Measurements from ENCODE around the gene COMMD3.

Gene COMMD3

GRCh38 chr10:22321156-22321923 lies 5.2 kb downstream of the COMMD3 start:
- peak overlapping the region; percentile 43 for H3K4me3 ChIP-seq (ENCODE audit: low read depth, low read length)
- no peaks in the 10 kb centered on the region for H3K9me3 ChIP-seq (ENCODE audit: control insufficient read depth, insufficient read depth, low read length)
- peaks cover 77% of the 10 kb centered on the region for H3K27me3 ChIP-seq (ENCODE audit: control insufficient read depth, insufficient read depth, low read length)
- no peaks in the 10 kb centered on the region for H3K36me3 ChIP-seq (ENCODE audit: control insufficient read depth, insufficient read depth, low read length)
- H3K9ac ChIP-seq (ENCODE audit: low read depth, low read length), result no peak overlapping the region
- H3K4me1 ChIP-seq (ENCODE audit: control insufficient read depth, insufficient read depth, low read length), result peaks cover 24% of the 10 kb centered on the region

DNA sequence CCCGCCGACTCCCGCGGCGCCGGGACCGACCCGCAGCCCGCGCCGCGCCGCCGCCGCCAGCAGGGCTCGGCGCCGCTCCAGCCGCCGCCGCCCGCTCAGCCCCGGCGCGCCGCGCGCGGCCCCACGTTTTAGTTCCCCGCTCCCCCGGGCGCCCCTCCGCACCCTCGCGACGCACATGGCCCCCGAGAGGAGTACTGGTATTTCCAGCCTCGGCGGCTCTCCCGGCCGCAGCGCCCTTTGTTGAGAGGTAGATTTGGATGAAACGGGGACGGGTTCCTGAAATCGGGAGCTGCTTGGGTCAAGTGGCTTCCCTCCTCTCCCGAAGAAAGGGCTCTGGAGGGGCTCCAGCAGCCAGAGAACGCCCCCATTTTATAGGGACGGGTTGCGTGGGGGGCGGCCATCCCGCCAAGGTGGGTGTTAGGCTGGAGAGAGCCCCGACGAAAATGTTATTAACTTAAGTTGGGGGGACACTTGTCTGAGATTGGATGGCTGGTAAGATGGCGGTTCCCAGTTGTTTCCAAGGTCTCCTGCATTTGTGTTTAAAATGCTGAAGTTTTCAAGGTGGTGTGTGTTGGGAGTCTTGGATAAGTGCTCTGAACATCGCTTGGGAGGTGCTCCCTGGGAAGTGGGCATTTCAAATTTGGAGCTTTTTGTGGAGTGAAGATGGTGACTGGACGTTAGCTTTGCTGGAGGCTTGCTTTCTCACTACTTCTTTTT lies 5.9 kb downstream of the COMMD3 start:
- H3K9ac ChIP-seq (ENCODE audit: low read depth, low read length), result no peak overlapping the region
- peaks cover 22% of the 10 kb centered on the region for H3K4me1 ChIP-seq (ENCODE audit: control insufficient read depth, insufficient read depth, low read length)
- H3K27me3 ChIP-seq (ENCODE audit: control insufficient read depth, insufficient read depth, low read length), result peaks cover 80% of the 10 kb centered on the region
- H3K4me3 ChIP-seq (ENCODE audit: low read depth, low read length), result peak overlapping the region; percentile 33
- no peaks in the 10 kb centered on the region for H3K9me3 ChIP-seq (ENCODE audit: control insufficient read depth, insufficient read depth, low read length)
- no peaks in the 10 kb centered on the region for H3K36me3 ChIP-seq (ENCODE audit: control insufficient read depth, insufficient read depth, low read length)

- H3K27me3 ChIP-seq (ENCODE audit: control insufficient read depth, insufficient read depth, low read length), result peaks cover 80% of the 10 kb centered on the region
- no peaks in the 10 kb centered on the region for H3K36me3 ChIP-seq (ENCODE audit: control insufficient read depth, insufficient read depth, low read length)
- H3K4me1 ChIP-seq (ENCODE audit: control insufficient read depth, insufficient read depth, low read length), result peaks cover 21% of the 10 kb centered on the region
- no peak overlapping the region for H3K9ac ChIP-seq (ENCODE audit: low read depth, low read length)
- peak overlapping the region; percentile 33 for H3K4me3 ChIP-seq (ENCODE audit: low read depth, low read length)
- no peaks in the 10 kb centered on the region for H3K9me3 ChIP-seq (ENCODE audit: control insufficient read depth, insufficient read depth, low read length)
Measured at GRCh38 chr10:22322641-22323160, 6.5 kb downstream of the COMMD3 start.

- H3K9me3 ChIP-seq (ENCODE audit: control insufficient read depth, insufficient read depth, low read length), result no peaks in the 10 kb centered on the region
- no peaks in the 10 kb centered on the region for H3K36me3 ChIP-seq (ENCODE audit: control insufficient read depth, insufficient read depth, low read length)
- no peak overlapping the region for H3K4me3 ChIP-seq (ENCODE audit: low read depth, low read length)
- peaks cover 80% of the 10 kb centered on the region for H3K27me3 ChIP-seq (ENCODE audit: control insufficient read depth, insufficient read depth, low read length)
- H3K9ac ChIP-seq (ENCODE audit: low read depth, low read length), result no peak overlapping the region
- peaks cover 18% of the 10 kb centered on the region for H3K4me1 ChIP-seq (ENCODE audit: control insufficient read depth, insufficient read depth, low read length)
Measured at GRCh38 chr10:22323538-22324305, 7.5 kb downstream of the COMMD3 start.

- H3K4me3 ChIP-seq (ENCODE audit: low read depth, low read length), result peak overlapping the region; percentile 41
- peaks cover 80% of the 10 kb centered on the region for H3K27me3 ChIP-seq (ENCODE audit: control insufficient read depth, insufficient read depth, low read length)
- no peaks in the 10 kb centered on the region for H3K36me3 ChIP-seq (ENCODE audit: control insufficient read depth, insufficient read depth, low read length)
- no peaks in the 10 kb centered on the region for H3K9me3 ChIP-seq (ENCODE audit: control insufficient read depth, insufficient read depth, low read length)
- H3K9ac ChIP-seq (ENCODE audit: low read depth, low read length), result no peak overlapping the region
- peaks cover 18% of the 10 kb centered on the region for H3K4me1 ChIP-seq (ENCODE audit: control insufficient read depth, insufficient read depth, low read length)
Measured at GRCh38 chr10:22324413-22324812, 8.2 kb downstream of the COMMD3 start.

GRCh38 chr10:22324893-22325271 lies 8.7 kb downstream of the COMMD3 start:
- H3K36me3 ChIP-seq (ENCODE audit: control insufficient read depth, insufficient read depth, low read length), result no peaks in the 10 kb centered on the region
- peaks cover 18% of the 10 kb centered on the region for H3K4me1 ChIP-seq (ENCODE audit: control insufficient read depth, insufficient read depth, low read length)
- peaks cover 80% of the 10 kb centered on the region for H3K27me3 ChIP-seq (ENCODE audit: control insufficient read depth, insufficient read depth, low read length)
- H3K9ac ChIP-seq (ENCODE audit: low read depth, low read length), result no peak overlapping the region
- no peaks in the 10 kb centered on the region for H3K9me3 ChIP-seq (ENCODE audit: control insufficient read depth, insufficient read depth, low read length)
- peak overlapping the region; percentile 41 for H3K4me3 ChIP-seq (ENCODE audit: low read depth, low read length)

GRCh38 chr10:22325272-22326144 lies 9.3 kb downstream of the COMMD3 start:
- peaks cover 81% of the 10 kb centered on the region for H3K27me3 ChIP-seq (ENCODE audit: control insufficient read depth, insufficient read depth, low read length)

DNA sequence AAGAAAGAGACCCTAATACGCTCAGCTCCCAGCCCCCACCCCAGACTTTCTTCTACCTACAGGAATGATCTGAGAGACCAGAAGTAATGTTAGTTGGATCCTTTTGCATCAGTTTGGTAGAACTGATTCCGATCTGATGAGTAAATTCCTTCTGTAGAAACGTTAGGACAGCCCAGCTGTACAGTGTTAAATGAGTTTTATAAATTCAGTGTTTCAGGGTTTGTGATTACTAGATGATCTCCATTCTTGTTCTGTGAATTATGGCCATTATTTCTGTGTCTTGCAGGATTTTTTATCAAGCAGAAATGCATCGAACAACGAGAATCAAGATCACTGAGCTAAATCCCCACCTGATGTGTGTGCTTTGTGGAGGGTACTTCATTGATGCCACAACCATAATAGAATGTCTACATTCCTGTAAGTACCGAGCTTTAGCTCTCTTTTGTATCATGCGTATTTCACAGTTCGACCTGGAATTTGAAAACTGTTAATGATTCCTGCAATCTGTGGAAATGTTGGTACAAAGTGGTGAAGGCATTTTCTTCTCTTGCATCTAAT lies 10.0 kb downstream of the COMMD3 start:
- Histone ChIP-seq H3K4me1 (ENCODE audit: control insufficient read depth, insufficient read depth, low read length) (peaks cover 18% of the 10 kb centered on the region), H3K27me3 (ENCODE audit: control insufficient read depth, insufficient read depth, low read length) (peaks cover 89% of the 10 kb centered on the region), H3K9ac (ENCODE audit: low read depth, low read length) (no peak overlapping the region), H3K9me3 (ENCODE audit: control insufficient read depth, insufficient read depth, low read length) (no peaks in the 10 kb centered on the region), H3K4me3 (ENCODE audit: low read depth, low read length) (peak overlapping the region; percentile 24), H3K36me3 (ENCODE audit: control insufficient read depth, insufficient read depth, low read length) (no peaks in the 10 kb centered on the region)

More at GRCh38 chr10:22325272-22326144, 9.3 kb downstream of the COMMD3 start:
- Histone ChIP-seq H3K9ac (ENCODE audit: low read depth, low read length) (no peak overlapping the region), H3K4me3 (ENCODE audit: low read depth, low read length) (peak overlapping the region; percentile 41), H3K36me3 (ENCODE audit: control insufficient read depth, insufficient read depth, low read length) (no peaks in the 10 kb centered on the region), H3K9me3 (ENCODE audit: control insufficient read depth, insufficient read depth, low read length) (no peaks in the 10 kb centered on the region), H3K4me1 (ENCODE audit: control insufficient read depth, insufficient read depth, low read length) (peaks cover 18% of the 10 kb centered on the region)

DNA sequence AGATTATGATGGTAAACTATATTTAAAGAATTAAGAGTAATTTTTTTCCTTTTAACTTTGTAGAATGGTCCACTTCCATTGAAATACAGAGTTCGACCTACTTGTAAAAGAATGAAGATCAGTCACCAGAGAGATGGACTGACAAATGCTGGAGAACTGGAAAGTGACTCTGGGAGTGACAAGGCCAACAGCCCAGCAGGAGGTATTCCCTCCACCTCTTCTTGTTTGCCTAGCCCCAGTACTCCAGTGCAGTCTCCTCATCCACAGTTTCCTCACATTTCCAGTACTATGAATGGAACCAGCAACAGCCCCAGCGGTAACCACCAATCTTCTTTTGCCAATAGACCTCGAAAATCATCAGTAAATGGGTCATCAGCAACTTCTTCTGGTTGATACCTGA lies 13.0 kb downstream of the COMMD3 start:
- Histone ChIP-seq H3K9me3 (ENCODE audit: control insufficient read depth, insufficient read depth, low read length) (no peaks in the 10 kb centered on the region), H3K4me3 (ENCODE audit: low read depth, low read length) (no peak overlapping the region), H3K36me3 (ENCODE audit: control insufficient read depth, insufficient read depth, low read length) (no peaks in the 10 kb centered on the region), H3K9ac (ENCODE audit: low read depth, low read length) (no peak overlapping the region), H3K27me3 (ENCODE audit: control insufficient read depth, insufficient read depth, low read length) (peaks cover 95% of the 10 kb centered on the region), H3K4me1 (ENCODE audit: control insufficient read depth, insufficient read depth, low read length) (peaks cover 10% of the 10 kb centered on the region)

- H3K36me3 ChIP-seq (ENCODE audit: control insufficient read depth, insufficient read depth, low read length), result no peaks in the 10 kb centered on the region
- peaks cover 100% of the 10 kb centered on the region for H3K27me3 ChIP-seq (ENCODE audit: control insufficient read depth, insufficient read depth, low read length)
- H3K9me3 ChIP-seq (ENCODE audit: control insufficient read depth, insufficient read depth, low read length), result no peaks in the 10 kb centered on the region
- H3K4me1 ChIP-seq (ENCODE audit: control insufficient read depth, insufficient read depth, low read length), result no peaks in the 10 kb centered on the region
- H3K9ac ChIP-seq (ENCODE audit: low read depth, low read length), result no peak overlapping the region
- no peak overlapping the region for H3K4me3 ChIP-seq (ENCODE audit: low read depth, low read length)
Measured at GRCh38 chr10:22332116-22332692, 16.0 kb downstream of the COMMD3 start.

Measured in iPS-15b (cell line).